ENCODE results near the gene ATE1. TPM values are rescaled to one million over a fixed set of nuclear protein-coding genes. Genes with fewer than 3 reads are reported as not detected.

ATE1 gene
- total RNA-seq, 1 experiment from 2014 or later, result 23.8 TPM

- DNase-seq (ENCODE audit: low spot score) (no peak), ATAC-seq (no peak)
- no peaks in the 10 kb centered on the region for H3K9me3 Mint-ChIP-seq
- H3K4me1 Mint-ChIP-seq, result 0 out of 2 replicates have a peak, but pooled peaks cover 2% of the 10 kb centered on the region
- no peaks in the 10 kb centered on the region for H3K27me3 Mint-ChIP-seq (ENCODE audit: low read depth)
- H3K4me3 Mint-ChIP-seq, result no peak overlapping the region
- H3K27ac Mint-ChIP-seq, result no peak overlapping the region
- ChIA-PET POLR2A (no interaction called here), CTCF (interaction anchor here (0.8 to 1.1 kb wide), 2 partner anchors 13 to 799 kb away, joined by 3 read pairs; no protein-coding TSS in a partner anchor)
- H3K36me3 Mint-ChIP-seq, result peaks cover 9% of the 10 kb centered on the region
- TF ChIP-seq, protein P1, sequence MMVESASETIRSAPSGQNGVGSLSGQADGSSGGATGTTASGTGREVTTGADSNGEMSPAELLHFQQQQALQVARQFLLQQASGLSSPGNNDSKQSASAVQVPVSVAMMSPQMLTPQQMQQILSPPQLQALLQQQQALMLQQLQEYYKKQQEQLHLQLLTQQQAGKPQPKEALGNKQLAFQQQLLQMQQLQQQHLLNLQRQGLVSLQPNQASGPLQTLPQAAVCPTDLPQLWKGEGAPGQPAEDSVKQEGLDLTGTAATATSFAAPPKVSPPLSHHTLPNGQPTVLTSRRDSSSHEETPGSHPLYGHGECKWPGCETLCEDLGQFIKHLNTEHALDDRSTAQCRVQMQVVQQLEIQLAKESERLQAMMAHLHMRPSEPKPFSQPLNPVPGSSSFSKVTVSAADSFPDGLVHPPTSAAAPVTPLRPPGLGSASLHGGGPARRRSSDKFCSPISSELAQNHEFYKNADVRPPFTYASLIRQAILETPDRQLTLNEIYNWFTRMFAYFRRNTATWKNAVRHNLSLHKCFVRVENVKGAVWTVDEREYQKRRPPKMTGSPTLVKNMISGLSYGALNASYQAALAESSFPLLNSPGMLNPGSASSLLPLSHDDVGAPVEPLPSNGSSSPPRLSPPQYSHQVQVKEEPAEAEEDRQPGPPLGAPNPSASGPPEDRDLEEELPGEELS (CRISPR knock-in tag; IDR thresholded peaks at IDR 0.05), result no peak
- TF ChIP-seq, protein P2, sequence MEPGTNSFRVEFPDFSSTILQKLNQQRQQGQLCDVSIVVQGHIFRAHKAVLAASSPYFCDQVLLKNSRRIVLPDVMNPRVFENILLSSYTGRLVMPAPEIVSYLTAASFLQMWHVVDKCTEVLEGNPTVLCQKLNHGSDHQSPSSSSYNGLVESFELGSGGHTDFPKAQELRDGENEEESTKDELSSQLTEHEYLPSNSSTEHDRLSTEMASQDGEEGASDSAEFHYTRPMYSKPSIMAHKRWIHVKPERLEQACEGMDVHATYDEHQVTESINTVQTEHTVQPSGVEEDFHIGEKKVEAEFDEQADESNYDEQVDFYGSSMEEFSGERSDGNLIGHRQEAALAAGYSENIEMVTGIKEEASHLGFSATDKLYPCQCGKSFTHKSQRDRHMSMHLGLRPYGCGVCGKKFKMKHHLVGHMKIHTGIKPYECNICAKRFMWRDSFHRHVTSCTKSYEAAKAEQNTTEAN (CRISPR knock-in tag; IDR thresholded peaks at IDR 0.05), result no peak
- TF ChIP-seq E2F5 (CRISPR knock-in tag; IDR thresholded peaks at IDR 0.05), result no peak
- TF ChIP-seq OVOL2 (CRISPR knock-in tag; IDR thresholded peaks at IDR 0.05; ENCODE audit: borderline replicate concordance), result no peak
- TF ChIP-seq SMAD4 (CRISPR knock-in tag; IDR thresholded peaks at IDR 0.05), result no peak
- TF ChIP-seq ZNF138 (CRISPR knock-in tag; conservative IDR thresholded peaks at IDR 0.05), result no peak
- TF ChIP-seq ETV6 (CRISPR knock-in tag; IDR thresholded peaks at IDR 0.05), result no peak
- TF ChIP-seq ZNF232 (CRISPR knock-in tag; IDR thresholded peaks at IDR 0.05), result no peak
- TF ChIP-seq NR1H2 (CRISPR knock-in tag; IDR thresholded peaks at IDR 0.05), result no peak
- TF ChIP-seq TP53 (CRISPR knock-in tag; IDR thresholded peaks at IDR 0.05), result no peak
- TF ChIP-seq ZNF512 (CRISPR knock-in tag; IDR thresholded peaks at IDR 0.05; ENCODE audit: borderline replicate concordance), result no peak
- TF ChIP-seq ZNF423 (CRISPR knock-in tag; IDR thresholded peaks at IDR 0.05), result no peak
- TF ChIP-seq, protein P3, sequence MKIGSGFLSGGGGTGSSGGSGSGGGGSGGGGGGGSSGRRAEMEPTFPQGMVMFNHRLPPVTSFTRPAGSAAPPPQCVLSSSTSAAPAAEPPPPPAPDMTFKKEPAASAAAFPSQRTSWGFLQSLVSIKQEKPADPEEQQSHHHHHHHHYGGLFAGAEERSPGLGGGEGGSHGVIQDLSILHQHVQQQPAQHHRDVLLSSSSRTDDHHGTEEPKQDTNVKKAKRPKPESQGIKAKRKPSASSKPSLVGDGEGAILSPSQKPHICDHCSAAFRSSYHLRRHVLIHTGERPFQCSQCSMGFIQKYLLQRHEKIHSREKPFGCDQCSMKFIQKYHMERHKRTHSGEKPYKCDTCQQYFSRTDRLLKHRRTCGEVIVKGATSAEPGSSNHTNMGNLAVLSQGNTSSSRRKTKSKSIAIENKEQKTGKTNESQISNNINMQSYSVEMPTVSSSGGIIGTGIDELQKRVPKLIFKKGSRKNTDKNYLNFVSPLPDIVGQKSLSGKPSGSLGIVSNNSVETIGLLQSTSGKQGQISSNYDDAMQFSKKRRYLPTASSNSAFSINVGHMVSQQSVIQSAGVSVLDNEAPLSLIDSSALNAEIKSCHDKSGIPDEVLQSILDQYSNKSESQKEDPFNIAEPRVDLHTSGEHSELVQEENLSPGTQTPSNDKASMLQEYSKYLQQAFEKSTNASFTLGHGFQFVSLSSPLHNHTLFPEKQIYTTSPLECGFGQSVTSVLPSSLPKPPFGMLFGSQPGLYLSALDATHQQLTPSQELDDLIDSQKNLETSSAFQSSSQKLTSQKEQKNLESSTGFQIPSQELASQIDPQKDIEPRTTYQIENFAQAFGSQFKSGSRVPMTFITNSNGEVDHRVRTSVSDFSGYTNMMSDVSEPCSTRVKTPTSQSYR (CRISPR knock-in tag; IDR thresholded peaks at IDR 0.05), result no peak
- TF ChIP-seq RELA (CRISPR knock-in tag; IDR thresholded peaks at IDR 0.05; ENCODE audit: borderline replicate concordance), result no peak
- no peak for TF ChIP-seq PRDM15 (CRISPR knock-in tag; IDR thresholded peaks at IDR 0.05)
- TF ChIP-seq ZNF671 (CRISPR knock-in tag; IDR thresholded peaks at IDR 0.05), result no peak
- TF ChIP-seq HMGA2 (CRISPR knock-in tag; IDR thresholded peaks at IDR 0.05), result no peak
- TF ChIP-seq PREB (CRISPR knock-in tag; IDR thresholded peaks at IDR 0.05; ENCODE audit: borderline replicate concordance), result no peak
- no peak for TF ChIP-seq ZNF396 (CRISPR knock-in tag; IDR thresholded peaks at IDR 0.05; ENCODE audit: borderline replicate concordance)
These were observed 186.5 kb downstream of the ATE1 start for GRCh38 chr10:121741248-121741792.

Data from WTC11 (cell line).